NCI-H2227 treated with DMSO at 0.1 percent for 48 hours (cell line): ENCODE results near the gene MRPS2.
A peak's percentile ranks its signal among the peaks of the same experiment; 100 is the strongest.
"Not testable (repeated sequence)": the region's sequence is repeated elsewhere in the genome, so short reads cannot be mapped to it uniquely, and the experiment has no call there.

Experiments used
- DNase-seq: peaks from one replicate; lab custom pipeline; 2025; lab: John Stamatoyannopoulos, UW

MRPS2 gene

DNA sequence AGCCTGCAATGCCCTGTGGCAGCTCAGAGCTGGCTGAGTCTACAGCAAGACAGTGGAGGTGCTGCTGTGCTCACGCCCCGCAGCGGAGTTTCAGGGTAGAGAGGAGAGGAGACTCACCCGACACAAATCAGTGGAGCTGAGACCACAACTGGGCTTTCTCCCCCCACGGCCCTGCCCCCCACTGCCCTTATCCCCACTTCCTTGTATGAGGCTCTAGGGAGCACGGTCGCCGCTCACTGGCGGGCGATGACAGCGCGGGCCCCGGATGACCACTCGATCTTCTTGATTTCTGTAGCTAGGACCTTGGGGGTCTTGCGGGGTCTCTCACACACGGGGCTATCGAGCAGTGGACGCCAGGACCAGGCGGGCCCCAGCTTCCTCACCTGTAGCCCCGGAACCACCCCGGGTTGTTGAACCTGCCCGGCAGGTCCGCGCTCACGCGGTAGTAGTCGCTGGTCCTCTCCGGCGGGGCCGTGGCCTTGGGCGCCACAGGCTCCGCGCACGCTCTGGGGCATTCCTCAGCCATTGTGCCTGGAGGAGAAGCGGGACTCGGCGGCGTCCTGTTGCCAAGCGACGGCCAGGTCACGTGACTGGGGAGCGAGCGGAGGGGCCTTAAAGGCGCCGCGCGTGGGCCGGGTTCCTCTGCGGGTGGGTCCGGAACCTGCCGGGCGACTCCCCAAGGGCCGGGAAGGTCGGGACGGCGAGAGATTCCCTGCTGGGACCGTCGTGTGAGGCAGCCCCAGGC is 984 bp upstream of the MRPS2 start:
- DNase-seq: peak; percentile 63

DNA sequence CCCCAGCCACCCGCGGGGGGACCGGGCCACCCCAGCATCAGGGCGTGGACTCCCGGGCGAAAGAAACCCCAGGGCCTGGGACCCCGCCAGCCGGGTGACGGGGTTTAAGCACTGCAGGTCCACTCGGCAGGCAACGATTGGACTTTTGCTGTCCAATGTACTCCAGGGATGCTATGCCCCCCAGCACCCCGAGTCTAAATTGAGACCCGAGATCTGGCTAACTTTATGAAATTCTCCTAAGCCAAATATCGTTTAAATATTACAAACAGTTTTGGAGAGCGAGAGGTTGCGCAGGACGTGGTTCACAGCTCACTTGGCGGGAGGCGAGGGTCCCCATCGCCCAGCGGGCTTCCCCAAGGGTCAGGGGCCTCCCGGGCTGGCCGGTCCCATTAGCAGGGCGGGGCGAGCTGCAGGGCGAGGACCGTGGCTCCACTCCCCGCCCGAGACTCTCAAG is 384 bp upstream of the MRPS2 start:
- DNase-seq: no peak

DNA sequence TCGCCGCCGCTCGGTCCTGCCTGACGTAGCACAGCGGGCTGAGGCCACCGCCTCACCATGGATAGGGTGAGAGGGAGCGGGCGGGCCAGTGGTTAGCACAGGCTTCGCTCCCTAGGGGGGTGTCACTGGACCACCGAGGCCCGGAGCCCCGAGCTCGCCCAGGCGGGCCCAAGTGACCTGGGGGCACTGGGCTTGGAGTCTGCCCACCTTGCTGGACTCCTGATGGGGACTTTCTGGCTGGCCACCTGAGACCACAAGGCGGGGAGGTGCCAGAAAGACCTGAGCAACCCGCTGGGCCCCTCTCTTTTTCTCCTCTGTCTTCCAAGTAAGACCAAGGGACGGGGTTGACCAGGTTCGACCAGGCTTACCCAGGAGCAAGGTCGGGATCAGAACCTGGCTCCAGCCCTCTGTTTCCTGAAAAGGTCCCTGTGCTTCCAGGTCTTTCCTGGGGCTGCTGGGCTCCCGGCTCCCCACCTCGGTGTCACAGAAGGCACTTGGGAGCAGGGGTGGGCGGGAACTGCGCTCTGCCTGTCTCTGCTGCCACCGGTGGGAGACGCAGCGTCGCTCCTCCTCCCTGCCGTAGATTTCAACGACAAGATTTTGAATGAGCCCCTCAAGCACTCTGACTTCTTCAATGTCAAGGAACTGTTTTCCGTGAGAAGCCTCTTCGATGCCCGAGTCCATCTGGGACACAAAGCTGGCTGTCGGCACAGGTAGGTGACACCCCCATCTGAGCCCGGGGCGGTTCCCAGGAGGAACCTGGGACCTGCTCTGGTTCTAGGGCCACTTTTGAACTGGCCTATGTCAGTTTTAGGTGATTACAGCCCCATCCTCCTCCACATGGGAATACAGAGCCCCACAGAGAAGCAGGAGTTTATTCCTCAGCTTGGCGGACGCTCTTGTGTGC is 1.0 kb downstream of the MRPS2 start:
- DNase-seq: no peak

DNA sequence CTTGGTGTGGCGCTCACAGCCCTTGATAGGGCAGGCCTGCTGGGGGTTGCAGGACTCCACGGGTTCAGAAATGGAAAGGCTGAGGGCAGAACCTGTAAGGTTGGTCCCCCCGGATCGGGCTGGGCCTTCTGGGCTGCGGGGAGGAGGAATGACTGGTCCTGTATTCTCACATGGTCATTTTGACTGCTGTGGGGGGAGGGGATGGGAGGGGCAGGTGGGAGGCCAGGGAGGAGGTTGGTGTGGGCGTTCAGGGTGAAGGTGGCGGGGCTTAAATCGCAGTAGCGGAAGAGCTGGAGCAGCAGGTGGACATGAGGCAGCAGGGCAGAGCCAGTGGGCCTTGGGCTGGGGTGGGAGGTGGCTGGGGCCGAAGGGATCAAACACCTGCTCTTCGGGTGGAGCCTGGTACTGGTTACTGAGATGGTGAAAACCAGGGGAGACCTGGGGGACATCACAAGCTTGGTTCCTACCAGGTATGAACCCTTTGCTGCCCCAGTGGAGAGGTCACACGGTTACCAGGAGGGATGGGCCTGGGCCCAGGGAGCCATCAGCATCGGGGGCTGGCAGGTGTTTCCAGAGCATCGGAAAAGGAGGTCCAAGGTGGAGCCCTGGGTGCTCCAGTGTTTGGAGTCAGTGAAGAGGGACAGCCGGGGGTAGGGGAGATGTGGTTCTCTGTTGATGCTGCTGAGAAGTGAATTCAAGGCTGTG is 1.8 kb downstream of the MRPS2 start:
- no peak for DNase-seq

DNA sequence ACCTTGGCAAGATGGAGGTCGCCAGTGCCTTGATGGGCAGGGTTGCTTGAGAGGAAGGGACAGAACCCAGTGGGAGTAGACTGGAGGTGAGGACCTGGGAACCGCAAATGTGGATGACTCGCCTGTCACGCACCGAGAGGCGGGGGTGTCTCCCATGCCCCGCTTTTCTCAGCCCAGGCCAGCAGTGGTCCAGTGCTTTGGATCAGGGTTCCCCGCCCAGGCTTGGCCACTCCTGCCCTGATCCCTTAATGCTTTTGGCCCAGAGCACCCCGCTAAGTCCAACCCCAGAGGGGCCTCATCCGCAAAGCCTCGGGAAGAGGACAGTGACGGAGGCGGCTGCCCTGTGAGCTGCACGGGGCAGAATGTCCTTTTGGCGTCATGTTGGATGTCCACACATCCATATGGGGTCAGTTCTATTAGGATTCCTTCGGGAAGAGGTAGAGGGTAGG is 2.4 kb downstream of the MRPS2 start:
- no peak for DNase-seq

DNA sequence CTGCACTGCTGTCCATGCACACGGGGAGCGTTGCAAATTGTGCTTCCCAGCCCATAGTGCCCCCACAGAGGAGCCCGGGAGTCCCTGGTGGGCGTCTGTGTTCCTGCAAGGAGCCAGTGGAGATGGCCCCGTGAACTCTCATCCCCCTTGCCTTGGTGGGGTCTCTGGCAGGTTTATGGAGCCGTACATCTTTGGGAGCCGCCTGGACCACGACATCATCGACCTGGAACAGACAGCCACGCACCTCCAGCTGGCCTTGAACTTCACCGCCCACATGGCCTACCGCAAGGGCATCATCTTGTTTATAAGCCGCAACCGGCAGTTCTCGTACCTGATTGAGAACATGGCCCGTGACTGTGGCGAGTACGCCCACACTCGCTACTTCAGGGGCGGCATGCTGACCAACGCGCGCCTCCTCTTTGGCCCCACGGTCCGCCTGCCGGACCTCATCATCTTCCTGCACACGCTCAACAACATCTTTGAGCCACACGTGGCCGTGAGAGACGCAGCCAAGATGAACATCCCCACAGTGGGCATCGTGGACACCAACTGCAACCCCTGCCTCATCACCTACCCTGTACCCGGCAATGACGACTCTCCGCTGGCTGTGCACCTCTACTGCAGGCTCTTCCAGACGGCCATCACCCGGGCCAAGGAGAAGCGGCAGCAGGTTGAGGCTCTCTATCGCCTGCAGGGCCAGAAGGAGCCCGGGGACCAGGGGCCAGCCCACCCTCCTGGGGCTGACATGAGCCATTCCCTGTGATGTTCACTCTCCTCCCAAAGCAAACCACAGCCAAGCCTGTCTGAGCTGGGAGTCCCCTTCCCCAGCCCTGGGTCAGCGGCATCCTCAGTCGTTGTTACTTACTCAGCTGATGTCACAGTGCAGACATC is 3.1 kb downstream of the MRPS2 start:
- DNase-seq: no peak

DNA sequence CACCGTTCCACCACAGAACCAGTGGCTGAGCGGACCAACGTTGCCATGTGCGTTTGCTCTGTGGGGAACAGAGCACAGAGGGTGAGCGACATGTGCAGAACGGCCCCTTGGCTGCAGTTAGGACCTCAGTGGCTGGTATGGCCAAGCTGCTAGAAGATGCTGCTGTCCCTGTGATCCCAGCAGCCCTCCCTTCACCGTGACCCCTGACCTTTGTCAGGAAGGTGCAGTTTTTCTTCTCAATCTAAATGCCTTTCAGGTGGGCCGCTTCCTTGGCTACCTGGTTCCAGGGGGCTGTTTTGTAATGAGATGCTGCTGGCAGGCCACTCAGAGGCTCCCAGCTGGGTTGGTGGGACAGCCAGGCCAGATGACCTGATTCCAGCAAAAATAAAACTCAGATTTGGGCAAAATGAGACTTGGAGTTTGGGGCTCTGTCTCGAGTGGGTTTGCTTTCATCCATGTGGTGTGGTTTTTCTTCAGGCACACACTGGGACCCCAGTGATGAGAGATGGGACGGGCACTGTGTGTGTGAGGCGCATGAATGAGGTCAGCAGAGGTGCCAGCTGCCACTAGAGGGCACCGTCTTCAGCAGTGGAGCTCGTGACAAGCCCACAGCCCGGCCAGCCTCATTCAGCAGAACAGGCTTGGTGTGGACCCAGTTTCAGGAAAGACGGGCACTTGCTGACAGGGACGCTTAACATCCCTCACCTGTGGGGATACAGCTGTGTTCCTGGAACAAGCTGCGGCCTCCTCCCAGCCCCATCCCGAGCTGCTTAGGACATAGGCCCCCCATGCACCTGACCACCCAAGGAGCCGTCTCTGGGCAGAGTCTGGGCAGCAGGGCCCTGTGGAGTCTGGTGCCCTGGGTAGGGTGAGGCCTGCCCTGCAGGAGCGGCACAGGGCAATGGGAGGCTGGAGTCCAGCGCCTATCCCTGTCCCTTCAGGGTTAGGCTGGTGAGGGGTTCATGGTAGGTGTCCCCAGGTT is 4.1 kb downstream of the MRPS2 start:
- DNase-seq: no peak

DNA sequence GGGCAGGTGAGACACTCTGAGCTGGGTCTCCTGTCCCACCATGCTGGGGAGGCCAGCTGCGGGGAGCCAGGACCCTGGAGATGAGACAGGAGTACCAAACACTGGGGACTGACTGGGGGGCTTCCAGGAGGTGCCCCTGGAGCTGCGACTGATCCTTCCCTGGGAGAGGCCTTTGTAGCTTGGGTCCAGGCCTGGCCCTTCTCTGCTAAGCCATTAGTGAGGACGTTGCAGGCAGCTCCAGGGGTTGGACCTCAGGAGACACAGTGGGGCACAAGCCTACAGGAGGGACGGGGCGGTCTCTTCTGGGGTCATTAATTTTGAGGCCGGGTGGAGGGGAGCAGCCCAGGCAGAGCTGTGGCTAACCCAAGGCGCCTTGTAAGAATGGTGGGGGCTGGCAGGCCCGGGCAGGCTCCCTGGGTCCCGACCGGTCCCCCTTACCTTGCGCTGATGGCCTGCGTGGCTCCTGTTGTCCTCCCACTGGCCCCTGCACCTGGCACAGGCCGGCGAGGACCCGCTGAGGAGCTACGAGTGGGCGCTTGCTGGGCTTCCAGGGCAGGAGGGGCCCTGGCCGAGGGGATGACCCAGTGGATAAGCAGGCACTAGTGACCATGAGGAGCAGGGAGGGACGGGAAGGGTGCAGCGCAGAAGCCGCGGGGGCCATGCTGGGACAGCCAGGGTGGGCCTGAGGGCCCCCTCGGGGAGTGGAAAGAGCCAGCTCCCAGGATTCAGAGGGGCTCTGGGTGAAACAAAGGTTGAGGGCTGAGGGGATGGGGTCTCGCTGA is 5.1 kb downstream of the MRPS2 start:
- no peak for DNase-seq

DNA sequence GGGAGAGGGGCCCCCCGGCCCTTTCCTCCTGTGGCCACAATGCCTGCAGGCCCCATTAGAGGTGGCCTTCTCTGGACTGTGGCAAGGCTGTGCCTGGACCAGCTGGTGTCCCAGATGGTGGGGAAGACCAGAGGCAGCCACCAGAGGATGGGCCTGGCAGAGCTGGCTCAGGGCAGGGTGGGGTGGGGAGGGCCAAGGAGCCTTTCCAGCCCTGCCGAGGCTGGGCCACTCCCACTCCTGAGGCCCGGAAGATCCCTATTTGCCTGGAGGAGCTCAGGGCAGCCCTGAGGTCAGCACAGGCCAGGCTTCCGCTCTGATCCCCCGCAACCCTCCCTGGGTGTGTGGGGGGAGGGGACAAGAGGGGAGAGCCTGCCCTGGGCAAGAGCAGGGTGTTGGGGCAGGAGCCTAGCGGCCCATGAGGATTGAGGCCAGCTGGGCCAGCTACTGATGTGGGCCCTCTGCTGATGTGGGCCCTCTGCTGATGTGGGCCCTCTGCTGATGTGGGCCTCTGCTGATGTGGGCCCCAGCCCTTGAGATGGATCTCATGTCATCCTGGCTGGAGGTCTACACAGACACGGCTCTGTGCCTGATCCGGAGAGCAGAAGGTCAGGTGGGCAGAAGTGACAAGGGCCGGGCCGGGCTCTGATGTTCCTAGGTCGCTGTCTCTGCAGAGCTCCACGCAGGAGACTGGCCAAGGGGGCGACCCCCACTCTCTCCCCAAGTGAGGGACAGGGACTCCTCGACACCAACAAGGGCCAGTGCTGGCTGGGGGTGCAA is 6.0 kb downstream of the MRPS2 start:
- no peak for DNase-seq

DNA sequence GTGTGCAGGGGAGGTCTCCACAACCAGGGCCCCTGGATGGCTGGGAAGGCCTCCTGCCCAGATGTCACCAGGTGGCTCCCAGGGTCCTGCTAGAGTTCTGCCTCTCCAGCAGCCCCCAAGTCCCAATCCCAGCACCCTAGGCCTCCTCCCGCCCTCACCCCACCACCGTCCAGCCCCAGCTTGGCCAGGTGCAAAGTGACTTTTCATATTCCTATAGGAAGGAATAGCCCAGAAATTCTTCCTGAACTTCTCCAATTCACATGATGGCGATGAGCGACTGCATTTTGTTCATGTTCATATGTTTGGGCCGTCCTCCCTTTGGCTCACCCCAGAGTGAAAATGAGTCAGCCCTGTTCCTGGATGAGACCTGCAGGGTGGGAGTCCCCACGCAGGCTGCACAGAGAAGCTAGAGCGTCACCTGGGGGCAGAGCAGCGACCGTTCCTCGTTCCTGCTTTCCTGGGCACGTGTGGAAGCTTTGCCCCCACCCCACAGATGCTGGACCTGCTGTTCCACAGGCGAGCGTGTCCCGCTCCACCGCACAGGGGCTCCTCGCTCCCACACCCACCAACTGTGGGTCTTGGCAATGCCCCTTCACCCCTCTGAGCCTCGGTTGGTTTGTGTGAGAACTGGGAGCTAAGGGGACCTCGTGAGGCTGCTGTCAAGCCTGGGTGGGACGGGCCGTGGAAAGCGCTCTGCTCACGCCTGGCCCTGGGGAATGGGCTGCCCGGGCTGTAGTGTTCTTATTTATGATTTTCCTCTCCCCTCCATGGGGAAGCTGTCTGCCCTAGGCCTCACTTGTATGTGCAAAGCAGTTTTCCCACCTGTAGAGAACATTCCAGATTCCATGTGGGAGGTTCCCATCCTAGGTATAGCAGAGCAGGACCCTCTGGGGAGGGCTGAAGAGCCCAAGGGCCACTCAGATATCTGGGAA is 6.9 kb downstream of the MRPS2 start:
- no peak for DNase-seq

DNA sequence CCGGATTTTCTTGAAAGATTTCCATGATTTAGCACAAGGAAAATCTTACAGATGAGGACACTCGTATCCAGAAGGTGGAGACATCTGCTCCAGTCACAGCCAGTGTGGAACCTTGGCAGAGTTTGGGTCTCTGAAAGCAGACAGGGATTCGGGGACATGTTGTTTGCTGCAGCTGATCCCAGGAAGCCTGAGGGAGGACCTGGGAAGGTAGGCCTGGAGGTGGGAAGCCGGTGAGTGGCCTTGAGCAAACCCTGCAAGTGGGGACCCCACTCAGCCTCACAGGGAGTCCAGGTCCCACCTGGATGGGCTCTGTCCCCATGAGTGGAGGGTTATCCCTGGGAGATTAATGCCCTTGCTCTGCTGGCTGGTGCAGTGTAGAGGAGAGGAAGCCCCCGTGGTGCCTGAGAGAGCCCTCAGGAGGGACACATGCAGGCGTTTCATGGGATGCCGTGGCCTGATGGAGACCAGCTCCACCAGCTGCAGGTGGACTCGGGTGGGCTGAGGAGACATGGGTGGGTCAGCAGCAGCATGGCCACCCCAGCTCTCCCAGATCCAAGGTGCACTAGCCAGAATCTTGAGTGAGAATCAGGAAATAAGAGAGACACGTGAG is 7.8 kb downstream of the MRPS2 start:
- no peak for DNase-seq

DNA sequence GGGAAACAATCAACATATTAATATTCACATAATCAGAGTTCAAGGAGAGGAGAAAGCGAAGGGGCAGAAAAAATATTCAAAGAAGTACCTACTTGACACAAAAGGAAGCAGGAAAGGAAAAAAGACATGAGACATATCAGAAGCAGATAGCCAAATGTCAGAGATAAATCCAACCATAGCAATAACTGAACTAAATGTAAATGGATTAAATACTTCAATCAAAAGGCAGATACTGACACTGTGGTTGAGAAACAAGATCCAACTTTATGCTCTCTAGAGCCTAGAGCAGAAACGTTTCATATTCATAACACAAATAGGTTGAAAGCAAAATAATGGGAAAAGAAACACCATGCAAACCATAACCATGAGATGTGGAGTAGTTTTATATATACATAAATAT is 9.0 kb downstream of the MRPS2 start:
- no peak for DNase-seq

DNA sequence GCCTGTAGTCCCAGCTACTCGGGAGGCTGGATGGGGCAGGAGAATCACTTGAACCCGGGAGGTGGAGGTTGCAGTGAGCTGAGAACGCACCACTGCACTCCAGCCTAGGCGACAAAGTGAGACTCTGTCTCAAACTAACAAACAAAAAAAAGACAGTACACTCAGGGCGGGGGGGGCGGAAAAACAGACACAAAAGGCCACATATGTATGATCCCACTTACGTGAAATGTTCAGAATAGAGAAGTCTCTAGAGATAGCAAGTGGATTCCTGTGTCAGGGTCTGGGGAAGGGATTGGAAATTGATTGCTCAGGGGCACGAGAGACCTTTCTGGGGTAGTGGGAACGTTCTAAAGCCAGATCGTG is 11.7 kb downstream of the MRPS2 start:
- DNase-seq: no peak

DNA sequence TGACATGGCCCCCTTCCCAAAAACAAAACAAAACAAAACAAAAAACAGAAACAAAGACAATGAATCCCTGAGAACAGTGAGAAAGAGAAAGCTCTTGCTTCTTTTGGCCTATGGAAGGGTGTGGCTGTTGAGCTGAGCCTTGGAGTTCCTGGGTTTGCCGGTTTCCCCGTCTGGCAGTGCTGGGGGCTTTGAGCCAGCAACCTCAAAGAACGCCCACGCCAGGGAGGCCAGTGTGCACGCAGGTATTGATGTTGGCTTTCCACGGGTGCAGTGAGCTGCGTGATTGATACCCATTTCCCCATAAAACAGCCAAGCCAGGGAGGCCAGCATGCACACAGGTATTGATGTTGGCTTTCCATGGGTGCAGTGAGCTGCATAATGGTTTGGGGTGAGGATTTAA is 12.4 kb downstream of the MRPS2 start:
- no peak for DNase-seq

DNA sequence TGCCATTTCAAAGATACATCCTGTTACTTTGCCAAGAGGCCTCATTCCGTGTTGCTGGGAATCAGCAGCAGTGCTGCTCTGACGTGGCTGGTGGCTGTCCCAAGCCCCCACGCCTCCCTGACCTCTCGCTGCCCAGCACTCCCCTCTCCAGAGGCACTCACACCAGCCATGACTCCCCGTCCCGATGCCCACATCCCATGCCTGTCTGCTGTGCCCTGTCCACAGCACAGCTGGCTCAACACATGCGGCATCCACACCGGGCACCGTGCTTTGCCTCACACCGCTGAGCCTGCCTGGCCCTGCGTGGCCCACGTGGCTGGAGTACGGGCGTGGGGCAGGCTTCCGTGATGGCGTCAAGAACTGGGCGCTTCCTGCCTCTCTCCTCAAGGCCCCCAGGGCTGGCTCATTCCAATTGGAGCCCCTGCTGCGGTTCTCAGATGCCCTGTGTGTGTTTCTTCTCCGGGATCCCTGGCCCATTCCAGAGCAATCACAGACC is 12.9 kb downstream of the MRPS2 start:
- DNase-seq: no peak

DNA sequence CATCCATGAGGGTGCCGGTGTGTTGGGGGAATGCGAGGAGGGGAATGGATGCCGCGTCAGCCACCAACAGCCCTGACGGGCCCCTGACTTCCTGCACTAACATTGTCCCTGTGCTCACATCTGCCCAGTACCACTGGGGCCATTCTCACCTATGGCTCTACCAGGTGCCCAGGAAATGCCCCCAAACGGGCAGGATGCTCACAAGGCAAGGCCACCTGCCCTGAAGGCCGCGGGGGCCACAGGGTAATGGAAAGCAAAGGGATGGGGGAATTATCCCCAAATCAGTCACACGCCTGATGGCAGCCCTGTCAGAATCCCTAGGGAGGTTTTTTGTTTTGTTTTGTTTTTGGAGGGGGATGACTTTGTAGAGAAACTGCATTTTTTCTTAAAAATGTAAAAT is 13.4 kb downstream of the MRPS2 start:
- not testable (repeated sequence) for DNase-seq
